LHCN-M2 (cell line): ENCODE data around the gene PIGU. TPM values are rescaled to one million over a fixed set of nuclear protein-coding genes. Genes with fewer than 3 reads are reported as not detected.

Source experiments
- DNase-seq: peaks from one replicate; pipeline ENCODE4 v3.0.0-alpha.2; 2012; ENCODE audit warnings: low read depth
- total RNA-seq: library from RNA; depleted of rRNA; stranded (reverse); fragments of >200 nt; gene quantifications from 2 replicates; pipeline ENCODE4 v1.2.3, GENCODE V29; 2014

The PIGU gene
- total RNA-seq, 1 experiment from 2014 or later, result 23.8 TPM

DNA sequence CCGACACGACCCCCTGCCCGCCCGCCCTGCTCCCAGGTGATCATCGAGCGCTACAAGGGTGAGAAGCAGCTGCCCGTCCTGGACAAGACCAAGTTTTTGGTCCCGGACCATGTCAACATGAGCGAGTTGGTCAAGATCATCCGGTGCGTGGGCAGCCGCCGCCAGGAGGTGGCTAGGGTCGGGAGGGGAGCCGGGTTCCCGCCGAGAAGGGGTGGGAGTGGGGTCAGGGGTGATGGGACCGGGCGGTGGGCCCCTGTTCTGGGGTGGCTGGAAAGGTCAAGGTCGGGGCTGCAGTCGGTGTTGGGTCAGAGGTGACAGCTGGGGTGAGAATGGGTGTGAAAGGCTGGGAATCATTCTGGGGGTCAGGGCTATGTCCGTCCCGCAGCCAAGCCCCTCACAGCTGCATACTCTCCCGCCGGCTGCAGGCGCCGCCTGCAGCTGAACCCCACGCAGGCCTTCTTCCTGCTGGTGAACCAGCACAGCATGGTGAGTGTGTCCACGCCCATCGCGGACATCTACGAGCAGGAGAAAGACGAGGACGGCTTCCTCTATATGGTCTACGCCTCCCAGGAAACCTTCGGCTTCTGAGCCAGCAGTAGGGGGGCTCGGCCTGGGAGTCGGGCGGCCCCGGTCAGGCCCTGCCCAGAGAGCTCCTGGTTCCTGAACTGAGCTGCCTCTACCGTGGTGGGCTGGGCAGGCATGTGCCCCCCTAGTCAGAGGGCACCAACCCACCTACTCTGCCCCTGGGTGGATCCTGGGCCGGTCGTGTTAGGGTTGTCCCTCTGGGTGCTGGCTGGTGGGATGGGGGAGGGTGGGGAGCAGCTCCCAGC is 117.4 kb downstream of the PIGU start:
- DNase-seq, result no peak

DNA sequence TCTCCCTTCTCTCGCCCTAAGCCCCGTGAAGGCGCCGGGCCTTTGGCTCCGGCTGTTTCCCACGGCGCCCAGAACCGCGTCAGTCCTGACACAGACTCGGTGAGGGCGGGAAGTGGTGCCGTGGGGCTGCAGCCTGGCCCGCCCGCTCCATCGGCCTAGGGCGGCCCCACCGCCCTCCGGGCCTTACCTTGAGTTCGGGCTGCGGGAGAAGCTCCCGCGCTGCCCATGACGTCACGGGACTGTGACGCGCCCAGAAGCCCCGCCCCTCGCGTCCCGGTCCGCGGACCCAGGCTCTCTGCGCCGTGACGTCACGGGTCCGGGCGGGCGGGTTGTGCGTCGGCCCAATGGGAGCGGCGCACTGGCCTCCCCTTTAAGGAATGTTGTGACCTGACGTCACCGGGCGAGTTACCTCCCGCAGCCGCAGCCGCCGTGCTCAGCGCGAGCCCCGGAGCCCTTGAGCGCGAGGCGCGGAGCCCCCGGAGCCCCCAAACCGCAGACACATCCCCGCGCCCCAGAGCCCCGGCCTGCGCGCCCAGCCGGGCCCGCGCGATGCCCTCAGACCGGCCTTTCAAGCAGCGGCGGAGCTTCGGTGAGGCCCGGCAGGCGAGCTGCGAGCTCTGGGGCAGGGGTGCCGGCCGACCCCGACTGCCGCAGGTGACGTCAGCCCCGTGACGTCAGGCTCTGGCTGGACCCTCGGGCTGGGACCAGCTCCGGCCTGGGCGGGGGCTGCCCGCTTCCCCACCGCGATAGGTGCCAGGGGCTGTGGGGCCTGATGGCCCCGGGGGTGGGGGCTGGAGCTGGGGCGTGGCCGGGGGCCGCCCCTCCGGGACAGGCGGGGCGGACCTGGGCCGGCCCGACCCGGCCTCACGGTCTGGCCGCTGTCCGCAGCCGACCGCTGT is 118.3 kb downstream of the PIGU start, which contains the start of gene MAP1LC3A:
Gene MAP1LC3A (plus strand): TSS at position 399 of the 899 bp plus-strand sequence. CDS start 151 bp downstream, at position 550.
- DNase-seq, result peak; percentile 92

DNA sequence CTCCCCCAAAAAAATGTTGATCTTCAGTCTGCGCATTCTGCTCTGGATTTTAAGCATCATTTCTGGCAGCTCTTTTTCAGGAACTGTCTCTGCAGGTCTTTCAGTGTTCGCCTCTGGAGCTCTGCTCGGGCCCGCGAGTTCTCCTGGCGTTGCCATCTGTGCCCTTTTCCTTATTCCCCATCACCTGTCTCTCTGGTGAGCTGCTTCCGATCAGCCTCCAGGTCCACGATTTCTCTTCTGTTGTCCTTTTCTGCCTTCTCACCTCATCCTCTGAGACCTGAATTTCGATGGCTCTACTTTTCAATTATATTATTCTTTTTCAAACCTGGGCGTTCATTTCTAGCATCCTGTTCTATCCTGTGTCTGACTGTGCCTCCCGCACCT is 119.0 kb downstream of the PIGU start:
- no peak for DNase-seq

DNA sequence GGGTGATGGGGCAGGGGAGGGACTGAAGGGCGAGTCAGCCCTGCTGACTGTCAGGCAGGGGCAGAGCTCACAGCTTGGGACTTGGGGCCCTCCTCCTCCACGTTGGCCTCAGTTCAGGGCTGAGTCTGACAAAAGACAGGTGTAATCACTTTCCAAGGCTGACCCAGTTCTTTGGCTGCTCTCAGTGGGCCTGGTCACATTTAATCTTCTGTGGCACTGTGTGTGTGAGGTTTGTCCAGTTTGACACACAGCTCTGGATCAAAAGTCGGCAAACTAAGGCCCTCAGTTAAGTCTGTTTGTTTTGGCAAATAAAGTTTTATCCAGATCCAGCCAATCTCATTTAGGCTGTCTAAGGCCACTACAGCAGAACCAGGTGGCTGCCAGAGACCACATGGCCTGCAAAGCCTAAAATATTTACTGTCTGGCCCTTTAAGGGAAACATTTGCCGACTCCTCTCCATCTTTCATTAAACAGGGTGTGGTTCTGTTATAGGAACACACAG is 123.5 kb downstream of the PIGU start:
- no peak for DNase-seq

DNA sequence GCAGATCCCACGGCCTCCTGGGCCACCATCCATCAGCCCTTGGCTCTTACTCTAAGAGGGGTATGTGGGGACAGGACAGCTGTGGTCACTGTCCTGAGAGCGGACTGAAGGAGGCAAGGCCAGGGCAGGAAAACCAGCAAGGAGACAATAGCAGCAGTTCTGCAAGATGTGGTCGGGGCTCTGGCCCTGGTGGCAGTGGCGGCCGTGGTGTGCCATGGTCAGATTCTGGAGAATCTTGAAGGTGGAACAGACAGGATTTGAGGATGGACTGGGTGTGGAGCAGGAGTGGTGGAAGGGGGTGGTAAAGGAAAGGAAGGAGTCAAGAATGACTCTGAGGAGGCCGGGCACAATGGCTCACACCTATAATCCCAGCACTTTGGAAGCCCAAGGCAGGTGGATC is 124.3 kb downstream of the PIGU start:
- DNase-seq, result no peak

DNA sequence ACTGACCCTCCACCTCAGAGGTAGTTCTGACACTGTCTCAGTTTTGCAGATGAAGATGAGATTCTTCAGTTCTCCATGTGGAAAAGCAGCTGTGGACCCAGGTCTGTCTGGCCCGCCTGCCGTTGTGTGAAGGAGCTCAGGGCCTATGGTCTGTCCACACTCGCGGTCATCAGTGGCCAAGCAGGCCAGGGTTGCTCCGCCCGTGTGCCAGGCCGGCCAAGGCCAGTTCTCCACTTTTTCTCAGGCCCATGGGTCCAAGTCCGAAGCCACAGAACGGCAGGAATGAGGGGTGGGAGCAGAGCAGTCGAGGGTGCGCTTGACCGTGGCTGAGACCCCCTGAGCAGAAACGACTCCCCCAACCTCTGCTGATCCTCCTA is 127.0 kb downstream of the PIGU start:
- DNase-seq, result no peak

DNA sequence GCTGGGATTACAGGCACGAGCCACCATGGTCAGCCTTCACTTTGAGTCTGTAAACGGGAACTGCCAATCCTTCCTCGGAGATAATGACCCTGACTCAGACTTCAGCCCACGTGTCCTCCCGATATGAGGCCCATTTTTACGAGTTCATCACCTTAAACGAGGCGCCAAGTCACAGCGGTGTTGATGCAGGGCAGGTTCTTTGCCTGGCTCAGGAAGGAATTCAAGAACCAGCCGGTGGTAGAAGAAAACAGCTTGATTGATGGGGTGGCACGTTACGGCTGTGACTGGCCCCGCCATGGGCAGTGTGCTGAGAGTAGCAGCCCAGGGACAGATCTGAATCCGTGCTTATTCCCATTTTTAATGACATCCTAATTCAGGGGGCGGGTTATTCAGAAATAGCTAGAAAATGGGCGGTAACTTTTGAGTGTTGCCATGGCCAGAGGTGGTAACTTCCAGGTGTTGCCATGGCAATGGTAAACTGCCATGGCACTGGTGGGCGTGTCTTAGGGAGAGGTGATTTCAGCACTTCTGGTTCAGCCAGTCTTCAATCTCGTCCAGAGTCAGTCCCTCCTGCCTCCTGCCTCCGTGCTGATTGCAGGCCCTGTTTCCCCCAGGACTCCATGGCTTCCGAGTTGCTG is 127.5 kb downstream of the PIGU start:
- no peak for DNase-seq

DNA sequence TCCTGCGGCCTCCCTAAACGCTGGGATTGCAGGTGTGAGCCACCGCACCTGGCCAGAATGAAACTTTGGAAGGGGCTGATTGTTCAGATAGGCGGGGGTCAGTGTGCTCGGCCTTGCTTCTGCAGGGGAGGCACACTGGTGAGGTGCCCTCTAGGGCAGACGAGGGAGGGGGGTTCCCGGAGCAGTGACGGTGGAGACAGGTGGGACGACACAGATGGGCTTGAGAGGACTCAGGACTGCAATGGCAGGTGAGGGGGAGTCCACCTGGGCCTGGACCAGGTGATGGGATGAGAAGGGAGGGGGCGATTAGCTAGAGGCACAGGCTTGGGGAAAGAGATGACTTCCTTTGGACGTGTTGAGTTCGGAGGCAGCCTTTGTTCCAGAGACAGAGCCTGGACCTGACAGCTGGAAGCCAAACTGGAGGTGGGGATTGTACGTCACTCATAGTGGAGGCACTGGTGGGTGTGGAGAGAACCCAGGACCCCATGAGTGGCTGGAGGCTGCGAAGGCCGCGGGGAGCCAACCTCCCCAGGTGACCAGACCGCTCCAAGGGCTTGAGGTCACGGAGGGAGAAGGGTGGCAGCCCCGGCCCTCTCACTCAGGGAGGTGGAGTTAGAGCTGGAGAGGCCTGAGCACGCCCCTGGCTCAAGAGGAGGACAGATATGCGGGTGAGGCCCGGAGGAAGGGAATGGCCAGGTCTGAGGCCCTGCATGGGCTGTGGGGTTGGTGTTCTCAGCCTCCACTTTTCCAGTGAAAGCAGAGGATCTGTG is 128.9 kb downstream of the PIGU start:
- no peak for DNase-seq

DNA sequence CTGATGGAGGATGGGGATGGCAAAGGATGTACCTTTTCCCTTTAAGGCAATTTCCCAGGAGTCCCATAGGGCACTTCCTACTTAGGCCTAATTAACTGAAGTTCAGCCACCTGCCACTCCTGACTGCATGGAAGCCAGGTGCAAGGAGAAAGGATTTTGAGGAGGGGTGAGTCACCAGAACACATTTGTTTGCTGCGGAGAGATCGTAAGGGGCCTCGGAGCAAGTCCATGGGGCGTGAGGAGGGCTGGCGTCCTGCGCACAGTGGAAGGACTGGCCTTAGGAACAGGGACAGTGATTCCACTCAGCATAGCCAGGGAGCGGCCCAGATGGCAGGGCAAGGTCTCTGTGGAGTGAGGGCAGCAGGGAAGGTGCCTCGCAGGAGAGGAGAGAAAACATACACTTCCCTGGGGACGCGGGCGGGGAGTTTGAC is 130.1 kb downstream of the PIGU start:
- DNase-seq, result no peak

DNA sequence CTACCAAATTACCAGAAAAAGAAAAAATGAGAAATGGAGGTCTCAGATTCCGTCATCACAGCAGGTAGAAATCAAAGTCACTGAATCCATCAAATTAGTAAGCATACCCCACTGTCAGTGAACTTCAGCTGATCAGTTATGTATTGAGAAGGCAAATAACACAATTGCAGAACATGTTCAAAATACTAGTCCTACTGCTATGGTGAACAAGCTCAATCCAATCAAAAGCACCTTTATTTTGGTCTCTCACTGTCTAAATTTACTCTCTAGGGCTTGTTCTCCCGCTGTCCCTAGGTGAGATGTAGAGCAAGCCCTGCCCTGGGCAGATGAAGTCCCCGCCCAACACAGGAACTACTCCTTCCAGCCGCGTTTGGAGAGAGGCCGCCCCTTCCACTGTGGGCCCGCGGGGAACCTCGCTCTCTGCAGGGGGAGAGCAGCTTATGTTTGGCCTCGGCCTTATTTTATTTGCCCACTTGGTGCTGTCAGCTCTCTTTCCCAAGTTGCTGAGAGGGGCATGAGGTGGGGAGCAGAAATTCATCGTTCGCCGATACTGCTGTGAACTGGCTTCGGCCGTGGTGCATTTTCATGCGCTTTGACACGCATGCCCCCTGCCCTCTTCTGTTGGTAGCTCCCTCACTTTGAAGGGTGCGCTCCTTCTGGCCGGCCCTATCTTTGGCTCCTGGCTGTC is 132.6 kb downstream of the PIGU start:
- DNase-seq, result no peak

DNA sequence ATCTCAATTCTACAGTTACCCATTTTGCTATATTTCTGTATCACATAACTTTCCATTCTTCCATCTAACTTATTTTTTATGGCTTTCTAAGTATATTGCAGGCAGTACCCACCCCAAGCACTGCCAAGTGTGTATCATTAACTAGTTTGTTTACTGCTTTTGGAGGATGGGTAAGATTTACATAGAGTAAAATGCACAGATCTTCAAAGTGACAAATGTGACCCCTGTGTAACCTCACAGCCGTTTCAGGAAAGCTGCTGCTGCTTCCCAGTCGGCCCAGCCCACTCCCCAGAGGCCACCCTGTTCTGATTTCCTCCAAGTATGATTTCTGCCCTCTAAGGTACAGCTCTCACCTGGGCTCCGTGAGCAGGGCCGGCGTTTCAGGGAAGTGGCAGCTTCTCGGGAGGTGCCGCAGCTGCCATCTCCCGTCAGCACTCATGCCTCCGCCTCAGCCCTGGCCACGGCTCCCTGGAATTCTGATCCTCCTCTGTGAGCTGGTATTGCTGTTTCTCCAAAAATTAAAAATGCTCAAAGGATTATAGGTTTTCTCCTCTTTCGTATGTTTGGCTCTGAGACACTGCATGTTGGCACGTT is 133.3 kb downstream of the PIGU start:
- no peak for DNase-seq

DNA sequence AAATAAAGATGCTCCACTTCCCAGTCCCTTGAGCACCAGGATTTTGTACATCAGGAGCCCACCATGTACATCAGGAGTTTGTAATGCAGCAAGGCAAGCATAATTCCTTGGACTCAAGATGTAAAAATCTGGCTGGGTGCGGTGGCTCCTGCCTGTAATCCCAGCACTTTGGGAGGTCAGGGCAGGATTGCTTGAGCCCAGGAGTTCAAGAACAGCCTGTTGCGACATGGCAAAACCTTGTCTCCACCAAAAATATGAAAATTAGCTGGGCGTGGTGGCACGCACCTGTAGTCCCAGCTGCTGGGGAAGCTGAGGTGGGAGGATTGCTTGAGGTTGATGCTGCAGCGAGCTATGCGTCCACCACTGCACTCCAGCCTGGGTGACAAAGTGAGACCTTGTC is 134.5 kb downstream of the PIGU start:
- DNase-seq, result no peak

DNA sequence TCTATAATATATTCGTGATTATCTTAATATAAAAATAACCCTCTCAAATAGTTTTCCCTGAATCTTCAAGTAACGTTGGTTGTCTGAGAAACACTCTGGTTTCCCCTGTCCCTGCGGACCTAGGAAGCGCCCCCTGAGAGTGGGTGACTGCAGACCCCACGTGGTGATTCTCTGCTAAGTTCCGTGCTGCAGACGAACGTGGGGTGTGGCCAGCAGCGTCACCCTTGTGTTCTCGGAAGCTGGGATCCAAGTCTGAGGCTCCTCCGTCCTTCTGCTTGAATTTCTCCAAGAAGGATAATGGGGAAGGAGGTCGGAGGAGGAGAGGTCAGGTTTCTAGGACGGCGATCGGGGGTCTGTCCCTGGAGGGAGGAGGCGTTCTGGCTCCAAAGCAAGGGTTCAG is 135.0 kb downstream of the PIGU start:
- DNase-seq, result no peak

DNA sequence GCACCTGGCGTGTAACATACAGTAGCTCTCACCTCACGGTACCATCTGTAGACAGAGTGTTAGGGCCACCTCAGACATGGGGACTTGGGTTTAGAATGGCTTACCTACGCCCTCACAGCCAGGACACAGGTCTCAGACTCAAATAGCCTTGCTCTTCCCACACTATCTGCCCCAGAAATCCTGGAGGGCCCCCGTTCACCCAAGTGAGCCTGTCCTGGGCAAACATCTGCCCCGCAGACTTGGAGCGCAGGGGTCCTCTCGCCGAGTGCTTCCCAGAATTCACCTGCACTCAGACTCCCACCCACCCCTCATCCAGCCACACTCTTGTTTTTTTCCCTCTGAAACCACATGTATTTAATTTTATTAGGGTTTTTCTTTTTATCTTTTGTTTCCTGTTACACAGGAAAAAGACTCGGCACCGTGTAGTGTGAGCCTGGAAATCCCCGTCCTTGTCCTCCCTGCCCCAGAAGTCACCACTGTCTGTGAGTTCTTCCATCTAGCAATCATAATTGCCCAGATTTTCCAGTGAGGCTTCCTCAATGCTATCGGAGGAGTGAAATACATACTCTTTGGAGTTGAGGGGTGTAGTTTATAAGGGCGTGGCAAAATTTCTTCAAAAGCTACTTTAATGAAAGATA is 135.5 kb downstream of the PIGU start:
- no peak for DNase-seq

DNA sequence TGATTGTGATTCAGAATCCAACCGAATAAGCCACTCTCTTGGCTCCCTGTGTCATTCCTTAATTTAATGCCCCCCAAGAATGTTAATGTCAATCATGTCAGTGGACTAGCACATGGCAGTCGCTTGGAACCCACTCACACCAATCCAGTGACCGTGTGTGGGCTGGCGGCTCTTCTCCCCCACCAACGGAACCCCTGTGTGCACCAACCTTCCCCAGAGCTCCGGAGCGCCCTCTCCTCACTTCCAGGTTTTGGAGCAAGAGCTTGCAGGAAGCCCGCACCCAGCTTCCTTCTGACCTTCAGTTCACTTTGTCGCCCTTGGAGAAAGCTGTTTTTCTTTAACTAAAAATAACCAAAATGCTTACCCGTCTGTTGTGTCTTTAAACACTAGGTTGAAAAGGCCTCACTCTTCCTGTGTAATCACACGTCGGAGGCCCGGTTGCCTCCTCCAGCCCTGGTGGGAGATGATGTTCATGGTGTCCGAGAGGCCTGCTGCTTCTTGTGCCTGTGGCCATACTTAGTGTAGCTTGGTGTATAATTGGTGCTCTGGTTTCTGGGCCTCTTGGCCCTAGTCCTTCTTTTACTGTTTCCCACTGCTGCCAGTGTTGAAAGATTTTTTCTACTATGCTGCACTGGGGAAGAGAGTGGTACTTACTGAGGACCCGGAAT is 136.2 kb downstream of the PIGU start:
- DNase-seq, result no peak

DNA sequence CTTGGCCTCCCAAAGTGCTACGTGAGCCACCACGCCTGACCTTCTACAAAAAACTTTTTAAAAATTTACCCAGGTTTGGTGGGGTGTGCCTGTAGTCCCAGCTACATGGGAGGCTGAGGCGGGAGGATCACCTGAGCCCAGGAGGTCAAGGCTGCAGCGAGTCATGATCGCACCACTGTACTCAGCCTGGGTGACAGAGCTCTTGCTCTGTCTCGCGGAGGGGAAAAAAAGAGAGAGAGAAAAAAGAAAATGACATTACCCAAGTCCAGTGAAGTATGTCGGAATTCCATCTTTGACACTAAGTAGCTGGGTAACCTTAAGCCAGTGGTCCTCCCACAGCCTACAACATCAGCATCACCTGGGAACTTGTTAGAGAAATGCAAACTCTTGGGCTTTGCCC is 137.1 kb downstream of the PIGU start:
- no peak for DNase-seq

DNA sequence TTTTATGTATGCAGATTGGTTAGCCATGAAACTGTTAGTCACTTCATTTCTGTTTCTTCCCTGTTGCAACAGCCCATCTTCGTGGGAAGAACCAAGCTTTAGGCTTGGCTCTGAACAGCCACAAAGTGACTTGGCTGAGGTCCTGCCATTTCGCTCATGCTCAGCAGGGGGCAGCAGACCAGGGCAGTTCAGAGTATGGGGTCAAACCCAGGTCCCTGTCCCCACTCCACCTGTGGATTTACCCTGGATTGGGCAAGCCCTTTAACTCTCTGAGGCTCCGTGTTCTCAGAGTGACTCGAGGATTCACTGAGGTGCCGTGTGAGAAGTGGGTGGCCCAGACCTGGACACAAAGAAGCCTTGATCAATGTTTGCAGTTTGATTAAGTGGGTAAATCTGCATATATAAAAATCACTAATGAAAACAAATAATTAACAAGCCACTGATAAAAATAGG is 138.2 kb downstream of the PIGU start:
- peak; percentile 50 for DNase-seq

DNA sequence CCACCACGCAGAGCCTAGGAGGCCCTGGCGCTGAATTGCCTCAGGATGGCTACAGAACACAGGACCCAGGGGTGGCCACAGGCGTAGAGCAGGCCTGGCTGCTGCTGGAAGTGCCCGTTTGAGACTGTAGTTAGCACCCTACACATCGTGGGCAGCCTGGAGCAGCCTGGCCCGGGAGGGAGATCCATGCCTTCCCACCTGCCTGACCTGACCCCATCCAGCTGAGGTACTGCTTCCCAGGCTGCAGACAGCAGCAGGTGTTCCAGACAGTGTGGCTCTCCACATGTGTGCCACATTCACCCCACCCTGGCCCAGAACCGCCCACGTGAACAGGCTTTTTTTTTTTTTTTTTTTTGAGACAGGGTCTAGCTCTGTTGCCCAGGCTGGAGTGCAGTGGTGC is 139.2 kb downstream of the PIGU start:
- DNase-seq, result no peak

DNA sequence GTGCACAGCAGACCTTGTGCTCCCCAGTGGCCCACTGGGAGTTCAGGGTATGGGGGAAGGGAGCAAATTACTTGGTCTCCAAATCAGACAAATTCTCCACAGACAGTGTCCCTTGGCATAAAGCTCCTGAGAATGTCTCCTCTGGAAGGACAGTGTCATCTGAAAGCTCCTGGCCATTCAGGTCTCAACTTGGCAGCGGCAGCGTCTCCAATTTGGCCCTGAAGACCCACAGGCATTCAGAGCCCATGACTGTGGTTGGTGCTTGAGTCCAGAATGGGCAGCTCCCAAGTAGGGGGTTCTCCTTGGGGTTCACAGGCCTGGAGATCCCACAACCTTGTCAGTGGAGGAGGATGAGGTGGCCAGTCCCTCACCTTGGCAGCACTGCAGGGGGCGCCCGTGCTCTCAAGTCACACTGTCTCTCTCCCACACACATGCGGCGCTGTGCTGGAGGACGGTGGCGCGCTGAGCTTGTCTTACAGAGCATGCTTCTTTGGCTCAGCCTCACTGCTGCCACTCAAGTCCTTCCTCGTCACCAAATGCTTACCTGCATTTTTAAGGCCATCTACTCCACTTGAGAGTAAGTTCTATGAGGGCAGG is 140.0 kb downstream of the PIGU start:
- DNase-seq, result no peak
